HepG2 (cell line): ENCODE data around the gene MGAT5. TPM values are rescaled to one million over a fixed set of nuclear protein-coding genes. Genes with fewer than 3 reads are reported as not detected.

ENCODE experiments used
- ATAC-seq: fragments of 200-7000 bp; cut with Tn5 transposase; 3 replicates; pipeline ENCODE4 v1.9.1; 2020; ENCODE audit warnings: mild to moderate bottlenecking, moderate library complexity
- BruUV-seq: library from RNA; stranded (reverse); fragments of 400-500 nt; replicated peaks from 2 replicates; lab custom pipeline; 2021; lab: Mats Ljungman, UMichigan
- CTCF ChIA-PET: fragments of 300-600 bp; formaldehyde crosslinking; extraction: SDS; loops from one replicate; lab custom pipeline; 2021; ENCODE audit warnings: low total read pairs, inconsistent platforms, low intra/inter-chr PET ratio; lab: Yijun Ruan, JAX
- POLR2A ChIA-PET: fragments of 350-600 bp; sonication (Branson Sonifier 250); formaldehyde crosslinking; loops from one replicate; lab custom pipeline; 2020; ENCODE audit warnings: antibody characterized with exemption, inconsistent platforms; lab: Yijun Ruan, JAX
- DNase-seq: peaks from one replicate; pipeline ENCODE4 v3.0.0-alpha.2; 2015; ENCODE audit warnings: low spot score
- FAIRE-seq: peaks from 3 replicates; lab custom pipeline; 2011; peaks lifted over from hg19 to GRCh38; lab: Jason Lieb, UNC
- H2AFZ ChIP-seq: one replicate; pipeline ENCODE4 v1.6.1; 2011; ENCODE audit warnings: low read length, inconsistent platforms
- H3K27ac ChIP-seq: fragments of 300-600 bp; 3 replicates; pipeline ENCODE4 v1.8.0; 2011; ENCODE audit warnings: mixed run types, mild to moderate bottlenecking, mixed read lengths, low read length, inconsistent platforms; ENCODE audit not compliant: insufficient read depth; ENCODE audit errors: extremely low read length
- H3K27me3 ChIP-seq, 2 experiments: fragments of 200-600 bp in 1 of 2; 2 replicates in 1 of 2; 3 replicates in 1 of 2; pipeline versions ENCODE4 v1.6.0 to v1.8.0; 2011; ENCODE audit warnings: low read length in 2 of 2, mild to moderate bottlenecking in 2 of 2, moderate library complexity in 2 of 2, inconsistent platforms in 1 of 2; ENCODE audit not compliant: insufficient read depth in 2 of 2, control insufficient read depth in 1 of 2
- H3K36me3 ChIP-seq, 2 experiments: fragments of 200-600 bp in 1 of 2; replicated peaks in 1 of 2; 2 replicates in 1 of 2; 3 replicates in 1 of 2; pipeline versions ENCODE4 v1.5.1 to v1.8.0; 2011; ENCODE audit warnings: low read length in 2 of 2, inconsistent platforms in 1 of 2; ENCODE audit not compliant: insufficient read depth in 2 of 2, control insufficient read depth in 1 of 2
- H3K4me1 ChIP-seq: 2 replicates; pipeline ENCODE4 v1.5.1; 2012; ENCODE audit warnings: low read length, inconsistent platforms; ENCODE audit not compliant: insufficient read depth
- H3K4me2 ChIP-seq: 2 replicates; pipeline ENCODE4 v1.6.0; 2011; ENCODE audit warnings: low read depth, low read length, inconsistent platforms
- H3K4me3 ChIP-seq, 3 experiments: fragments of 200-600 bp in 1 of 3; sonication (generic), shearing (Covaris generic) in 1 of 3; replicated peaks in 1 of 3; 2 replicates each; pipeline ENCODE4 v1.5.1; 2011 to 2016; ENCODE audit warnings: low read length in 3 of 3, inconsistent platforms in 2 of 3, low read depth in 2 of 3, mild to moderate bottlenecking in 2 of 3, control low read depth in 1 of 3, mixed read lengths in 1 of 3; ENCODE audit not compliant: insufficient read depth in 1 of 3
- H3K79me2 ChIP-seq: one replicate; pipeline ENCODE4 v1.6.1; 2011; ENCODE audit warnings: low read length, inconsistent platforms; ENCODE audit not compliant: insufficient read depth
- H3K9ac ChIP-seq: 2 replicates; pipeline ENCODE4 v1.6.0; 2011; ENCODE audit warnings: mild to moderate bottlenecking, low read depth, low read length, inconsistent platforms; ENCODE audit not compliant: insufficient read depth
- H3K9me3 ChIP-seq: 2 replicates; pipeline ENCODE4 v1.5.1; 2012; ENCODE audit warnings: mild to moderate bottlenecking, low read length
- H4K20me1 ChIP-seq: 2 replicates; pipeline ENCODE4 v1.6.0; 2011; ENCODE audit warnings: inconsistent platforms, mild to moderate bottlenecking, low read length, moderate library complexity; ENCODE audit not compliant: insufficient read depth
- AHR ChIP-seq: IDR thresholded peaks from 2 replicates; pipeline ENCODE4 v1.6.1; 2018; ENCODE audit warnings: missing genetic modification reagents, missing compliant biosample characterization
- BATF2 ChIP-seq: sonication (generic); formaldehyde crosslinking; IDR thresholded peaks from 2 replicates; pipeline ENCODE4 v1.8.0; 2022; ENCODE audit warnings: mild to moderate bottlenecking, missing genetic modification reagents, moderate library complexity
- FOXA3 ChIP-seq: IDR thresholded peaks from 2 replicates; pipeline ENCODE4 v1.6.1; 2016; ENCODE audit warnings: missing genetic modification reagents, missing compliant biosample characterization
- KAT8 ChIP-seq: IDR thresholded peaks from 2 replicates; pipeline ENCODE4 v1.6.1; 2016; ENCODE audit warnings: missing genetic modification reagents, missing compliant biosample characterization
- MYC ChIP-seq: sonication (generic); formaldehyde crosslinking; IDR thresholded peaks from 2 replicates; pipeline ENCODE4 v1.9.0; 2021; ENCODE audit warnings: missing genetic modification reagents, borderline replicate concordance
- NPAS2 ChIP-seq: sonication (generic); formaldehyde crosslinking; IDR thresholded peaks from 2 replicates; pipeline ENCODE4 v1.8.0; 2022; ENCODE audit warnings: mild to moderate bottlenecking, missing genetic modification reagents, borderline replicate concordance
- NR2F1 ChIP-seq, 2 experiments: fragments of 450-650 bp in 1 of 2; formaldehyde crosslinking in 1 of 2; IDR thresholded peaks; 2 replicates each; pipeline versions ENCODE4 v1.5.0 to v1.6.1; 2016 to 2020; ENCODE audit warnings: mild to moderate bottlenecking in 1 of 2, missing compliant biosample characterization in 1 of 2, missing genetic modification reagents in 1 of 2, moderate library complexity in 1 of 2
- PCBP1 ChIP-seq: fragments of 200-400 bp; formaldehyde crosslinking; IDR thresholded peaks from 2 replicates; pipeline ENCODE4 v1.6.1; 2017; ENCODE audit warnings: mild to moderate bottlenecking, low read depth, low read length, borderline replicate concordance
- PTBP1 ChIP-seq: fragments of 200-400 bp; formaldehyde crosslinking; IDR thresholded peaks from 2 replicates; pipeline ENCODE4 v1.6.1; 2018; ENCODE audit warnings: low read length, low read depth; ENCODE audit not compliant: poor library complexity, severe bottlenecking
- RORA ChIP-seq: sonication (generic); formaldehyde crosslinking; IDR thresholded peaks from 2 replicates; pipeline ENCODE4 v1.5.0; 2020; ENCODE audit warnings: mild to moderate bottlenecking, missing genetic modification reagents, moderate library complexity
- TAF15 ChIP-seq: fragments of 200-400 bp; formaldehyde crosslinking; IDR thresholded peaks from one replicate; pipeline ENCODE4 v1.6.1; 2018; ENCODE audit warnings: mild to moderate bottlenecking, low read depth, low read length; ENCODE audit not compliant: poor library complexity, severe bottlenecking
- YEATS2 ChIP-seq: sonication (generic); formaldehyde crosslinking; IDR thresholded peaks from 2 replicates; pipeline ENCODE4 v1.4.0; 2020; ENCODE audit warnings: missing genetic modification reagents, borderline replicate concordance
- ZKSCAN5 ChIP-seq: sonication (generic); formaldehyde crosslinking; IDR thresholded peaks from 2 replicates; pipeline ENCODE4 v1.5.1; 2020; ENCODE audit warnings: mild to moderate bottlenecking, missing genetic modification reagents
- ZNF326 ChIP-seq: sonication (generic); formaldehyde crosslinking; IDR thresholded peaks from 2 replicates; pipeline ENCODE4 v1.4.0; 2020; ENCODE audit warnings: missing genetic modification reagents, borderline replicate concordance
- ZSCAN20 ChIP-seq: sonication (generic); formaldehyde crosslinking; IDR thresholded peaks from 2 replicates; pipeline ENCODE4 v1.4.0; 2020; ENCODE audit warnings: missing genetic modification reagents, mild to moderate bottlenecking, borderline replicate concordance
- WGBS: methylation state at CpG from one replicate; pipeline ENCODE4 v1.1.6; 2017; ENCODE audit warnings: low lambda C conversion rate; 5-methylcytosine and 5-hydroxymethylcytosine counted together
- in situ Hi-C: cut with HindIII; loops from 2 replicates; pipeline ENCODE4 v1.10.0; 2017; ENCODE audit warnings: low pct_unique_long_range_greater_than_20kb; ENCODE audit not compliant: extremely low pct_ligation_motif_present
- intact Hi-C: fragments of 100-400 bp; cut with micrococcal nuclease; formaldehyde crosslinking; loops from one replicate; pipeline ENCODE4 v1.10.0; 2022; ENCODE audit not compliant: unreplicated experiment
- polyA plus RNA-seq, 8 experiments: library from polyadenylated mRNA; depleted of rRNA in 3 of 8; stranded (reverse) in 7 of 8; unstranded in 1 of 8; fragments of >200 nt; fragmentation: Illumina TruSeq in 4 of 8; extraction: Trizol in 4 of 8; gene quantifications; 2 replicates each; pipeline versions ENCODE4 v1.2.1 to v1.2.3, GENCODE V29; 2011 to 2016; ENCODE audit warnings: low read depth in 4 of 8, missing spikeins in 1 of 8, mixed read lengths in 1 of 8; ENCODE audit not compliant: insufficient read depth in 1 of 8
- total RNA-seq, 5 experiments: library from RNA; depleted of rRNA; stranded (reverse); fragments of >200 nt; fragmentation: Illumina TruSeq; extraction: Trizol; gene quantifications; 2 replicates each; pipeline ENCODE4 v1.2.3, GENCODE V29; 2016; ENCODE audit warnings: low read depth in 1 of 5

MGAT5 gene
- total and polyA plus RNA-seq, 2 of the 13 experiments (the other 11 are each of a cell fraction or from before 2014, with no cell fraction given): 33.1 to 60.2 TPM

GRCh38 chr2:134299334-134299733 lies 45.5 kb downstream of the MGAT5 start:
- Histone ChIP-seq H3K9me3 (no peaks in the 10 kb centered on the region), H3K4me3 (no peak overlapping the region), H2AFZ (no peak overlapping the region), H3K4me1 (peaks cover 24% of the 10 kb centered on the region), H3K27me3 (no peaks in the 10 kb centered on the region), H4K20me1 (no peaks in the 10 kb centered on the region), H3K36me3 (no peaks in the 10 kb centered on the region; a peak in 1 of 5 replicates), H3K79me2 (no peaks in the 10 kb centered on the region), H3K9ac (no peak overlapping the region), H3K4me2 (no peak overlapping the region), H3K27ac (no peak overlapping the region)
- no peak for ATAC-seq
- DNase-seq: no peak
- FAIRE-seq: no peak
- no TSS peak for BruUV-seq
- in situ Hi-C loops (no loop called here), intact Hi-C loops (no loop called here)
- POLR2A ChIA-PET: no interaction called here
- 96% methylated on average over 1 of the region's 1 CpG for WGBS
- CTCF ChIA-PET: no interaction called here
- no peak for TF ChIP-seq RORA (CRISPR knock-in tag)
- no peak for TF ChIP-seq ZKSCAN5 (CRISPR knock-in tag)
- TF ChIP-seq PCBP1: no peak
- no peak for TF ChIP-seq AHR
- no peak for TF ChIP-seq NR2F1 (CRISPR knock-in tag; IDR thresholded peaks at IDR 0.05)
- no peak for TF ChIP-seq ZSCAN20 (CRISPR knock-in tag)
- no peak for TF ChIP-seq YEATS2 (CRISPR knock-in tag)
- no peak for TF ChIP-seq FOXA3 (CRISPR knock-in tag)
- TF ChIP-seq TAF15: no peak
- no peak for TF ChIP-seq MYC (CRISPR knock-in tag)
- TF ChIP-seq ZNF326: no peak
- TF ChIP-seq KAT8: no peak
- no peak for TF ChIP-seq PTBP1
- no peak for TF ChIP-seq NPAS2
- no peak for TF ChIP-seq BATF2
